DMS153 treated with DMSO at 0.1 percent for 48 hours (cell line): Measurements from ENCODE around the gene ACTA1.
"Not testable (repeated sequence)": the region's sequence is repeated elsewhere in the genome, so short reads cannot be mapped to it uniquely, and the experiment has no call there.

Experiments used
- DNase-seq: peaks from one replicate; lab custom pipeline; 2025; ENCODE audit not compliant: unreplicated experiment; lab: John Stamatoyannopoulos, UW

The ACTA1 gene

DNA sequence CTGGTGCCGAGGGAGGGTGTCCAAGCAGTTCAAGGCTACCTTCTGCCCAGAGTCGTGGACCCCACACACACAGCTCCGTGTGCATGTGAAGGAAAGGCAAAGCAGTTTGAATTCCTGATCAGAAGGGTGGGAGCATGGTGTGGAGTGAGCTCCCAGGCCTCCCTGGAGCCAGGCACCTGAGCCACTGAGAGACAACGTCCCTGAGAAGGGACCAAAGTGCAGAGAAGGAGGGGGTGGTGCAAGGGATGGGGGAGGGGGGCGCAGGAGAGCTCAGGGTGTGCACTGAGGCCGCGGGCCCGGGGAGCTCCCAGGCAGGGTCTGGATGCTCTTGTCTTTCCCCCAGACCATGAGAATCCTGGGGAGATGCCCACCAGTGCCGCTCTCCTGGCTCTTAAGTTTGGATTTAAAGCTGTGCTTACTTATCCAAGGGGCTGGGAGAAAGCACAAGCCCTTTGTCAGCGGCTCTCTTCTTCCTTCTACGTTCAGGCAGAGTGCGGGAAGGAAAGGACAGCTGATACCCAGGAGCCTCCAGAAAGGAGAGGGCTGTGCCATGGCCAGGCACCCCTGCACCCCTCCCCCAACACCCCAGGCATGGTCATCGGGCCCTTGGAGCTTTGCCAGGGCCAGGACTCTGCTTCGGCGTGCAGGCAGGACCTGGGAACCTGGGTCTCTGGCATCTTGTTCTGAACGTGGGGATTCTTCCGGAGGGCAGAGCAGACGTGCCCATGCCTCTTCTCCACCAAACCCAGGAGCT, 24.1 kb downstream of the ACTA1 start:
- no peak for DNase-seq

DNA sequence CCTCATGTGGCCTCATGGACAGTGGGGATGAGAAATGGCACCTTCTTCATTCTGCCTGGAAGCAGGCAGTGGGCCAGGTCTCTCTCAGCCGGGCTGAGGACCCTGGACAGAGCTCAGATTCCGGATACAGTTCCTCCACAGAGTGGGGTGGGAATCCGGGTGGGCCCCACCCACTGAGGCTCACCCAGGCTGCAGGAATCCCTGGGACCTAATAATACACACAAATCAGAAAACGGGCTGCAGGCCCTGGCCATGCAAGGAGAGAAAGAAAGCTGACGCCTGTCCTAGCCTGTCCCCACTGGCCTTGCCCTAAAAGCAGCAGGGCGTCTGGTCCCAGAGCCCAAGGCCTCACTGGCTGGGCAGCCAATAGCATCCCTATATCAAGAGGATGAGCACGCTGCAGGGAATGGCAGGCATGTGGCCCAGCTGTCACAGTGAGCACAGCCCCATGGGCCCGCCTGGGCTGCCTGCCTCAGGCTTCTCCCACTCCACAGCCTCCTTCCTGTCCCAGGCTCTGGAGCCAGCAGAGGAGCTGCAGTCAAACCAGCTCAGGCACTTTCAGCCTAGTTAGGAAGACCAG, 25.3 kb downstream of the ACTA1 start:
- no peak for DNase-seq

DNA sequence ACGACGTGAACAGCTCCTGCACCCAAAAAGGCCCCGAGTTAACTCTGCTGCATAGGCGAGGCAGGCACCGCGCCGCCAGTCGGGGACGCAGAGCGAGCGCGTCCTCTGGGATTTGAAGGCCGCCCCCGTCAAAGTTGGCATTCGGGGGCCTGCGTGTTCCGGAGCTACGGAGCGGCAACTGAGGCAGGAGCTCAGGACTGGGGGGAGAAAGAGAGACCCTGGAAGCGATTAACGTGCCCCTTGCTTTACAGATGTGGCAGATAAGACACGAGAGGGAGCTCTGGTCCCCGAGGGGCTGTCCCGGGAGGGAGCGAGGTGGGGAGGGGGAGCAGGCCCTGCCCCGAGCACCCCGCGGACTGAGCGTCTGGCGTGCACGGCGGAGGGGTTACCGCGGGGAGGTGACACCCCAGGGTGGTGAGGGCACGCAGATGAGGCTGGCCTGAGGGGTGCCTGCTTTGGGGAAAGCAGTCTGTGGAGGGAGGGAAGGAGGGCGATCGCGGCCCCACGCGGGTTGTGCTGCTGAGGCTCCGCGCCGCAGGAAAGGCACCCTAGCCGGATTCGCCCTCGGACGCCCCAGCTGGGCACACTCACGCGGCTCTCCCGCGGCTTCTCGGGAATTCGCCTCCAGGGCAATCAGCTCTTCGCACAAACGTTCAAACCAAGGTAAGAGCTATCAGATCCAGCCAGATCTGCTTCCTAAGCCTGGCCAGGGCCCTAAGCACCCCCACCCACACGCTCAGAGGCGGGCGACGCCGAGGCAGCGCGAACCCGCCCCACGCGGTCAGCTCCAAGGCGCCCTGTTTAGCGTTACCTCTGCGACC, 26.5 kb downstream of the ACTA1 start:
- DNase-seq, result no peak

DNA sequence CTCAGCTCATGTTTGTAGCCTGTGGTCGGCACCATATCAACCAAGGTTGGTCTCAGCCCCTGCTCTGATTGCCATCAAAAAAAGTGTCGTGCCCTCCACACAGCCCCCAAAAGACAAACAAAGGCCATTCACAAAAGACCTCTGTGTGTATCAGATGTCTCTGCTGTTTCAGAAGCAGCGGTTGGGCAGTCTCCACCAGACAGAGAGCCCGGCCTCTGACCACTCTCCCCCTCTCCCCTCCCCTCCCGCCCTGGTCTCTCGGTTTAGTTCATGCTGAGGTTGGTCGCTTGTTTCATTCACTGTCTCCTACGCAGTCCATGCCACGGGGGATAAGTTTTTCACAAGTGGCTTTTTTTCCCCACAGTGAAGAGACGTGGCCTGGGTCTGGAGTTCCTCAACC, 27.1 kb downstream of the ACTA1 start:
- DNase-seq, result no peak

DNA sequence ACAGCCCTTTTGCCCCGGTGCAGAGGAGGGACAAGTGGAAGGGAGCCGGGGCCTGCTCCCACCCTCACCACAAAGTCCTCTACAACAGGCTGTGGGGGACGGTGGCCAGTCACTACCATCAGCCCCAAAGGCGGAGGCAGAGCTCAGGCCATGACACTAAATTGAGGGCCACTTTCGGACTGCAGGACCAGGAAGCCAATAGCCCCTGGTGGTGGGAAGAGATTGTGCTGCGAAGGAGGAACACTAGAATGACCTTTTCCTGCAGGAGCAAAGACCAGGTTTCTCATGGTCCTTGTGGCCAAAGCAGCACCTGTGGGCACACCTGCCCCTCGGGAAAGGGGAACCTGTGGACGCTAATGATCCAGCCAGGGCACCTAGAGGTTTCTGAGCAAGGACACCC, 30.3 kb downstream of the ACTA1 start:
- DNase-seq, result no peak

DNA sequence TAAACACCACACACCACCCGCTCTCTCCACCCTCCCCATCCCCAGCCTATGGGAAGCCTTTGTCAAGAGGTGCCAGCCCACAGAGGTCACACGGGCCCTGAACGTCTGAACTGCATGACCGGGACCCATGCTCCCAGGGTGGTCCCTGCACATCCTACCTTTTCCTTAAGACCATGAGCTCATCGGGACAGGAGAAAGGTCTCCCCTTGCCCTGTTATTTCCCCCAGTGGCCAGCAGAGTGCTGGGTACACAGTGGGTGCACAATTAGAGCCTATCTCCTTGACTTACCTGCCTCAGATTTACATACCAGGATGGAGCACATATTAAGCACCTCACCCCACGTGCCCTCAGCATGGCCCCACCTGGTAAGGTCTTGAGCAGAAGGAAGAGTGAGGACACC, 30.9 kb downstream of the ACTA1 start:
- no peak for DNase-seq

DNA sequence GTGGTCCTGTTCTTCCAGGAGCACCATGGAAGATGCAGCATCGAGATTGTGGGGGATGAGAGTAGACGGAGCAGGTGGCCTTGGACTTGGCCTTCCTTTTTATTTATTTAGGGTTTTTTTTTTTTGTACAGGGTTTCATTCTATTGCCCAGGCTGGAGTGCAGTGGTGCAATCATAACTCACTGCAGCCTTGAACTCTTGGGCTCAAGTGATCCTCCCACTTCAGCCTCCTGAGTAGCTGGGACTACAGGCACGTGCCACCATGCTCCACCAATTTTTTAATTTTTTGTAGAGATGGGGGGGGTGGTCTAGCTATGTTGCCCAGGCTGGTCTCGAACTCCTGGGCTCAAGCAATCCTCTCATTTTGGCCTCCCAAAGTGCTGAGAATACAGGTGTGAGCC, 31.6 kb downstream of the ACTA1 start:
- DNase-seq, result not testable (repeated sequence)

DNA sequence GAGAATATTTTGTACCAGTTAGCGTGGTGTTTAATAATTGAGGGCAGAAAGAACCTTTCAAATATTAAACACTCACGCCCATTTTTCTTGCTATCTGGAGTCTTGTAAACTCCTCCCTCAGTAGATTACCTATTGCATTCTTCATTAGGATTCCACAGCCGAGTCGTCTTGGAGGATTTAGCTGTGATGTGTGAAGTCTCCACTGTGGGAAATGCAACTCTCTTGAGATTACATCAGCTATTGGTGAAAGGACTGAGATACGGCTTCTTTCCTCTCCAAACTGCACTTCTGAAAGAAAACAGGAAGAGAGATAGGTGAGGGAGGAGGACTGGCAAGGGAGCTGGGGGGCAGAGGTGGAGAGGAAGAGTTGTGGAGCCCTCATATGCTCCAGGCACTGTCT, 36.1 kb downstream of the ACTA1 start:
- no peak for DNase-seq

DNA sequence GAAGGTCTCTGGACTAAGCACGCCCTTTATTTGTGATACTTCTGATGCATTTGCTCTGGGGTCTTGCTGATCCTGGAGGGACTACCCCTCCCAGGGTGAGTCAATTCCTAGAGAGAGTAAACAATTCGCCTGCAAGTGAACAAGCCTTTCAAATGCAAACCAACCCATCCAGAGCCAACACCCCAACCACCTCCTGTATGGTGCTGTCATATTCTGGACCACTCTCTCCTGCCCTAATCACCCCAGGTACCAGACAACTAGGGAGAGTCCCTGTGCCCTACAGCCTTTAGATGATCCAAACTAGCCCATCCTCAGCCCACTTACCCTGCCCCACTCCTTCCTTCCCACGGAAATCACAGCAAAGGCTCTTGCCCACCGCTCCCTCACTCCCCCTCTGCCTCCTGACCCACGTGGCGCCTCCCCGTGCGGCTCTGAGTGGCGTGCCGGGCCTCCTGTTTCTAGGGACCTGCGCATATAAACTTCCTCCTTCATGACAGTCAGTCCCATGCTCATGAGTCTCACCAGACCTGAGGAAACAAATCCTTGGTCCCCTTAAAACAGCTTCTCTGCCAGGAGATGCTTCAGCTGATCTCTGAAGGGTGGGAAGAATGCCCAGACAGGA, 37.2 kb downstream of the ACTA1 start:
- no peak for DNase-seq

DNA sequence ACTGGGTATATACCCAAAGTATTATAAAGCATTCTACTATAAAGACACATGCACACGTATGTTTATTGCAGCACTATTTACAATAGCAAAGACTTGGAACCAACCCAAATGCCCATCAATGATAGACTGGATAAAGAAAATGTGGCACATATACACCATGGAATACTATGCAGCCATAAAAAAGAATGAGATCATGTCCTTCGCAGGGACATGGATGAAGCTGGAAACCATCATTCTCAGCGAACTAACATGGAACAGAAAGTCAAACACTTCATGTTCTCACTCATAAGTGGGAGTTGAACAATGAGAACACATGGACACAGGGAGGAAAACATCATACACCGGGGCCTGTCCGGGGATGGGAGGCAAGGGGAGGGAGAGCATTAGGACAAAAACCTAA, 39.4 kb downstream of the ACTA1 start:
- DNase-seq, result not testable (repeated sequence)

DNA sequence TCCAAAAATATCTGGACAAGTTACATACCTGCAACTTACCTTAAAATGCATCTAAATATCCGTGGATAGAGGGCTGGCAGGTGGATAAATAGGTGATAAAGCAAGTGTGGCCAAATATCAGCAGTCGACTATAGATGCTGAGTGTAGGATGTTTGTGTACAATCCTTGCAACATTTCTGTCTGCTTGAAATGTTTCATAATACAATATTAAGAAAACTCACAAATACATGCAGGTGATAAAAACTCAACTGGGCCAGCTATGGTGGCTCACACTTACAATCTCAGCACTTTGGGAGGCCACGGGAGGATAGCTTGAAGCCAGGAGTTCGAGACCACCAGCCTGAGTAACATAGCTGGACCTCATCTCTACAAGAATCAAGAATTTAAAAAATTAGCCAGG, 41.0 kb downstream of the ACTA1 start:
- DNase-seq, result no peak

DNA sequence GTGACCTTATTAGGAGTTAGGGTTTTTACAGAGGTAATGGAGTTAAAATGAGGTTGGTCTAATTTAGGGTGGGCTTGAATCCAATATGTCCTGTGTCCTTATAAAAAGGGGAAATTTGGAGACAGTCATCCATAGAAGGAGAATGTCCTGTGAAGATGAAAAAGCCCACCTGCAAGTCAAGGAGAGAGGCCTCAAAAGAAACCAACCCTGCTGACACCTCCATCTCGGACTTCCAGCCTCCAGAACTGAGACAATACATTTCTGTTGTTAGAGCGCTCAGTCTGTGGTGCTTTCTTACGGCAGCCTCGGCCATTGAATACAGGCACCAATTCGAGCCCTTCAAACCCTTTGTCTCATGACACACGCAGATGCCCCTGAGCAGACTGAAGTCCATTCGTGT, 43.8 kb downstream of the ACTA1 start:
- no peak for DNase-seq

DNA sequence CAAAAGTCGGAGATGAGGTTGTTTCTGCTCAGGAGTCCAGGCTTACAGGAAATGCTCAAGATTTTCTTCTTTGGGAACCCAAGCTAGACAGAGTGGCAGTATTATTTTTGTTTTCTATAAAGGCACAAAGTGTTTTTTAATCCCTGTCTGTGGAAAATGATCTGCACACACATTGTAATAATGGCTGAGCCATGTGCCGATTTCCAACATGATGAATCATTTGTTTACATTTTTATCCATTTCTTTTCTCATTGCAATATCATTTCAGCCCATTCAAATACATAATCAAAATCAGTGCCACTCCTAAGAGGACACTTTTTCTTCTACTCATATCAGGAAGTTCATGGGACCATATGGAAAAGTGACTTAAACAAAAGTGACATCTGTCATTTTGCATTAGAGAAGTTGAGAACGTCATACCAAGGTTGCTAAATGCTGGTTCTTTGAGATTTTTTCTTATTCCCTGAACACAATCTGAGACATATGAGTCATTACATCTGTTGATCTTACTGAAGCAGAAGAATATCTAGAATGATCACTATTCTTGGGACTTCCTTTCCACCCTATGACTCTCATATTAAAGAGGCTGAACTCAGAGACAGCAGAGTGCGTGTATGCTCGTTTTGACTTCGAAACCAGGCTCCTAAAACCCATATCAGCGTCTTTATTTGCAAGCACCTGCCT, 44.9 kb downstream of the ACTA1 start:
- no peak for DNase-seq

DNA sequence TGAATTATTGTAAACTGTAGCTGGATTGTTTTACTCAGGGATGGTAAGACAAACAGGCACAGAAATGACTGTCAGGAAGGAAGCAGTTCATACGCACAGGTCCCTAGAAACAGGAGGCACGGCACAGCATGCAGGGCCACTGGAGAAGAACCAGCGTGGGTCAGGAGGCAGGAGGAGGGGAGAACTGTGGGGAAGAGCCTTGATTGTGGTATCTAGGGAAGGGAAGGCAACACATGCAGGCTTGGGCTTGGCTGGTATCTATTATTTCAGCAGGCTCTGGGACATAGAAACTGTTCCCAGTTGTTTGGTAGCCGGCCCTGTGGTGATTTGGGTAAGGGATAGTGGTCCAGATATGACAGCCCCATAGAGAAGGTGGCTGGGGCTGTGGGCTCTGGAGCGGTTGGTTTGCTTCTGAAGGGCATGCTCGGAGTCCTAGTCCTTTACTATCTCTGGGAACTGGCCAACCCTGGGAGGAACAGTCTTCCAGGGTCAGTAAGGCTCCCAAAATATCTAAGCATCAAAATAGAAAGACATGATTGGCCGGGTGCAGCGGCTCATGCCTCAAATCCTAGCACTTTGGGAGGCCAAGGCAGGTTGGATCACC, 47.9 kb downstream of the ACTA1 start:
- no peak for DNase-seq

DNA sequence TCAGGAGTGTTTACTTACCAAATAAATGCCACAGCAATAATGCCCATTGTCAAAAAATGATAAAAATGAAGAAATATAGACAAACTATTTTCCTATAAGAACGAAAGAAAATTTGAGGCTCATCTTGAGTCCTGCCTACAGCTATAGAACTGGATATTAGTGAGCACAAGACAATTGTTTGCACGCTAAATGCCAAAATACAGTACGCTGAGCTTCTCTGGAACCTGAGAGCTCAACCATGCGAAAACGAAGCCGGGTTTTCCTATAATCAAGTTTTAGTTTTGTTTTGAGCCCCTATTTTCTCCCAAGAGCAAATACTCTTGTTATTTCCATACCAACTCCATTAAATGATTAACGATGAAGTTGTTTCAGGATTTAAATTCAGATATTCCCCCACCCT, 49.1 kb downstream of the ACTA1 start:
- no peak for DNase-seq

DNA sequence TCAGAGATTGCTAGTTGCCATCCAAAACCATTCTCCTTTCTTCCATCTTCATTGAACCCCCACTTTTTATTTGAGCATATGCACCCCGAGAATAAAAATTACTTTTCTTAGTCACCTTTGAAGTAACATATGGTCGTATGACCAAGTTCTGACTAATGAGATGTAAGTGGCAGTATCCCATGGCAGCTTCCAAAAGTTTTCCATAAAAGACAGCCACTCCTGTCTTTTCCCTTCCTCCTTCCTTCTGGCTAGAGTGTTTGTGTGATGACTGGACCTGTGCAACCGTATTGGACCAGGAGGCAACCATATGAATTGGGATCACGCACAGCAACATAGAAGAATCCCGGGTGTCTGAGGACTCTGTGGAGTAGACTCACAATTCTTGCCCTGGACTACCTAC, 49.9 kb downstream of the ACTA1 start:
- no peak for DNase-seq

DNA sequence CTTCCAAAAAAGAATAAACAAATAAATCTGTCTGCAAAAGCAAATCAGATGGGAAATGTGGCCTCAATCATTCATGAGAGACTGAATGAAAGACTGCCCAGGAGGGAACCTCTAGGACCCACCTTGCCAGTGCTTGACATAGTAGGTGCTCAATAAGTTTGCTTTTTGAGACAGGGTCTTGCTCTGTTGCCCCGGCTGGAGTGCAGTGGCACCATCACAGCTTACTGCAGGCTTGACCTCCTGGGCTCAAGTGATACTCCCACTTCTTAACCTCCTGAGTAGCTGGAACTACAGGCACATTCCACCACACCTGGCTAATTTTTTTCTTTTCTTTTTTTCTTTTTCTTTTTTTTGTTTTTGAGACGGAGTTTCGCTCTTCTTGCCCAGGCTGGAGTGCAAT, 50.7 kb downstream of the ACTA1 start:
- DNase-seq, result no peak
